H9 (cell line): ENCODE data around the gene TSPYL4. TPM values are rescaled to one million over a fixed set of nuclear protein-coding genes. Genes with fewer than 3 reads are reported as not detected.

Source experiments
- DNase-seq: peaks from one replicate; pipeline ENCODE4 v3.0.0-alpha.2; 2017
- H2AFZ ChIP-seq: one replicate; pipeline ENCODE4 v1.6.1; 2013; ENCODE audit warnings: mild to moderate bottlenecking, low read length, control low read depth, moderate library complexity
- H2AK5ac ChIP-seq: 2 replicates; pipeline ENCODE4 v1.6.1; 2013; ENCODE audit warnings: low read length, control low read depth, mixed read lengths; ENCODE audit not compliant: insufficient read length
- H2BK120ac ChIP-seq: one replicate; pipeline ENCODE4 v1.6.1; 2013; ENCODE audit warnings: low read depth, mild to moderate bottlenecking, low read length, control low read depth, inconsistent platforms; ENCODE audit not compliant: poor library complexity, severe bottlenecking
- H2BK12ac ChIP-seq: 2 replicates; pipeline ENCODE4 v1.6.1; 2013; ENCODE audit warnings: low read length, control low read depth, mixed read lengths, low read depth; ENCODE audit not compliant: insufficient read length
- H2BK15ac ChIP-seq: 2 replicates; pipeline ENCODE4 v1.6.1; 2013; ENCODE audit warnings: low read depth, low read length, control low read depth
- H2BK20ac ChIP-seq: one replicate; pipeline ENCODE4 v1.6.1; 2013; ENCODE audit warnings: low read depth, mild to moderate bottlenecking, low read length, control low read depth, inconsistent platforms; ENCODE audit not compliant: poor library complexity, severe bottlenecking
- H2BK5ac ChIP-seq: 2 replicates; pipeline ENCODE4 v1.6.1; 2013; ENCODE audit warnings: low read length, control low read depth, mixed read lengths; ENCODE audit not compliant: insufficient read length
- H3K14ac ChIP-seq: 2 replicates; pipeline ENCODE4 v1.6.1; 2013; ENCODE audit warnings: low read length, control low read depth; ENCODE audit not compliant: insufficient read depth
- H3K18ac ChIP-seq: 2 replicates; pipeline ENCODE4 v1.6.1; 2013; ENCODE audit warnings: low read depth, mild to moderate bottlenecking, mixed read lengths, low read length, control low read depth; ENCODE audit not compliant: insufficient read length
- H3K23ac ChIP-seq: 2 replicates; pipeline ENCODE4 v1.6.1; 2013; ENCODE audit warnings: low read length, control low read depth, mixed read lengths, low read depth; ENCODE audit not compliant: insufficient read length
- H3K23me2 ChIP-seq: 2 replicates; pipeline ENCODE4 v1.6.1; 2013; ENCODE audit warnings: low read depth, mild to moderate bottlenecking, mixed read lengths, low read length, control low read depth; ENCODE audit not compliant: insufficient read length, poor library complexity, severe bottlenecking
- H3K27ac ChIP-seq: 2 replicates; pipeline ENCODE4 v1.5.1; 2013; ENCODE audit warnings: low read length, control low read depth, mixed read lengths, low read depth; ENCODE audit not compliant: insufficient read length
- H3K27me3 ChIP-seq: 2 replicates; pipeline ENCODE4 v1.6.1; 2013; ENCODE audit warnings: low read length, control low read depth, inconsistent platforms; ENCODE audit not compliant: insufficient read depth
- H3K4ac ChIP-seq: 2 replicates; pipeline ENCODE4 v1.6.1; 2013; ENCODE audit warnings: low read depth, mild to moderate bottlenecking, control low read depth, inconsistent platforms, low read length, moderate library complexity
- H3K4me1 ChIP-seq: 2 replicates; pipeline ENCODE4 v1.6.1; 2013; ENCODE audit warnings: low read length, control low read depth, inconsistent platforms; ENCODE audit not compliant: insufficient read depth
- H3K4me2 ChIP-seq: 2 replicates; pipeline ENCODE4 v1.6.1; 2013; ENCODE audit warnings: low read length, control low read depth, mixed read lengths; ENCODE audit not compliant: insufficient read length, insufficient read depth
- H3K56ac ChIP-seq: 2 replicates; pipeline ENCODE4 v1.6.1; 2013; ENCODE audit warnings: low read depth, mild to moderate bottlenecking, mixed read lengths, low read length, control low read depth; ENCODE audit not compliant: insufficient read length
- H3K79me1 ChIP-seq: 2 replicates; pipeline ENCODE4 v1.6.1; 2013; ENCODE audit warnings: low read depth, mild to moderate bottlenecking, moderate library complexity, low read length, control low read depth, inconsistent platforms; ENCODE audit not compliant: insufficient read depth, poor library complexity, severe bottlenecking
- H3K79me2 ChIP-seq: 2 replicates; pipeline ENCODE4 v1.6.1; 2013; ENCODE audit warnings: low read length, control low read depth, inconsistent platforms; ENCODE audit not compliant: insufficient read depth
- H3K9ac ChIP-seq: 2 replicates; pipeline ENCODE4 v1.6.1; 2013; ENCODE audit warnings: low read length, control low read depth, mixed read lengths; ENCODE audit not compliant: insufficient read length; ENCODE audit errors: extremely low read depth
- H3K9me3 ChIP-seq: one replicate; pipeline ENCODE4 v1.6.1; 2013; ENCODE audit warnings: low read depth, low read length, inconsistent platforms; ENCODE audit not compliant: control insufficient read depth
- H3T11ph ChIP-seq: one replicate; pipeline ENCODE4 v1.6.1; 2013; ENCODE audit warnings: mild to moderate bottlenecking, low read length, control low read depth, inconsistent platforms
- H4K20me1 ChIP-seq: one replicate; pipeline ENCODE4 v1.6.1; 2013; ENCODE audit not compliant: control insufficient read depth, insufficient read length, insufficient read depth
- H4K5ac ChIP-seq: 2 replicates; pipeline ENCODE4 v1.6.1; 2013; ENCODE audit warnings: low read depth, mild to moderate bottlenecking, mixed read lengths, low read length, control low read depth; ENCODE audit not compliant: insufficient read length
- H4K8ac ChIP-seq: replicated peaks from 2 replicates; pipeline ENCODE4 v1.6.1; 2013; ENCODE audit warnings: low read length, control low read depth, mixed read lengths, low read depth; ENCODE audit not compliant: insufficient read length
- H4K91ac ChIP-seq: 2 replicates; pipeline ENCODE4 v1.6.1; 2013; ENCODE audit warnings: low read depth, mild to moderate bottlenecking, moderate library complexity, mixed read lengths, low read length, control low read depth; ENCODE audit not compliant: insufficient read length
- H3K27ac Mint-ChIP-seq, 3 experiments: 2 replicates in 2 of 3; 3 replicates in 1 of 3; pipeline ENCODE4 v1.8.0; 2020 to 2021; ENCODE audit warnings: mixed read lengths in 3 of 3, mild to moderate bottlenecking in 1 of 3, moderate library complexity in 1 of 3
- H3K27me3 Mint-ChIP-seq: 2 replicates; pipeline ENCODE4 v1.8.0; 2021; ENCODE audit warnings: low read depth, mild to moderate bottlenecking, moderate library complexity, mixed read lengths
- H3K36me3 Mint-ChIP-seq, 3 experiments: 2 replicates in 2 of 3; 3 replicates in 1 of 3; pipeline ENCODE4 v1.8.0; 2020 to 2021; ENCODE audit warnings: low read depth in 3 of 3, mixed read lengths in 3 of 3; ENCODE audit not compliant: insufficient read depth in 1 of 3
- H3K4me1 Mint-ChIP-seq, 2 experiments: 2 replicates each; pipeline ENCODE4 v1.8.0; 2020; ENCODE audit warnings: mixed read lengths in 2 of 2
- H3K4me3 Mint-ChIP-seq, 2 experiments: 2 replicates in 1 of 2; 3 replicates in 1 of 2; pipeline ENCODE4 v1.8.0; 2020 to 2021; ENCODE audit warnings: mild to moderate bottlenecking in 2 of 2, mixed read lengths in 2 of 2, moderate library complexity in 1 of 2
- H3K9me3 Mint-ChIP-seq, 2 experiments: 2 replicates in 1 of 2; 3 replicates in 1 of 2; pipeline ENCODE4 v1.8.0; 2020; ENCODE audit warnings: mild to moderate bottlenecking in 2 of 2, mixed read lengths in 2 of 2, moderate library complexity in 1 of 2
- WGBS: extraction: QIAGEN DNeasy Blood & Tissue Kit; methylation state at CpG from one replicate; pipeline ENCODE4 v1.1.7; 2013; ENCODE audit warnings: missing lambda C conversion rate, low lambda C conversion rate, mixed read lengths; ENCODE audit not compliant: insufficient read length; ENCODE audit errors: extremely low coverage; 5-methylcytosine and 5-hydroxymethylcytosine counted together
- total RNA-seq: library from RNA; stranded (reverse); gene quantifications from 2 replicates; pipeline ENCODE4 v1.2.1, GENCODE V29; 2021
- TF ChIP-seq, protein P1 (sequence below): fragments of 200-600 bp; sonication (generic); conservative IDR thresholded peaks from 3 replicates; pipeline ENCODE4 v1.8.0; 2021; ENCODE audit warnings: antibody characterized with exemption, mild to moderate bottlenecking

Gene TSPYL4
- total RNA-seq, 1 experiment from 2014 or later = 19.0 TPM

DNA sequence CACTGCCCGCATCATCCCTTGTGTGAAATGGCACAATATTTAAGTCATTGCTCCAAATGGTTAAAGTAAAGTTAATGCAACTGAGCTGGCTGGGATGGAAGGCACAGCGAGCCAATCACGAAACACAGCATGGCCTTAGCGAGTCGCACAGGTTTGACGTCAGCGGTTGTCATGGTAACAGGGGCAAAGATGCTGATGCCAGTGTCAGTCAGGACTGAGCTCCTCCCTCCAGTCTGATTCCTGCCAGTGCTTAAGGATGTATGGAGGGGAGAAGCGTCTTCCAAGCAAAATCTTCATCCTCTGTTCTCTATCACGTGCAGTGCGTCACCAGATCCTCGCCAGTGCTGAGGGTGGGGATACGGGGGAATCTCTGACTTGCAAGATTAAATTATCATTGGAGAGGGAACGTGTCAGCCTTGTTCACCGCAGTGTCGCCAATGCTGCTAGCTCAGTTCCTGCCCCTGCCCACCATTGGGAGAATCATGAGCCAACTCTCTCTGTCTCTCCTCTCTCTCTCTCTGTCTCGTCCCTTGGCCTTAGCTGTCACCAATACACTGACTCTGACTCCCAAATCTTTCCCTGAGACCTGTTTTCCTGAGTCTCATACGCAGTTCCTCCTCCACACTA is 24.5 kb downstream of the TSPYL4 start:
- H4K20me1 ChIP-seq = no peaks in the 10 kb centered on the region
- H2BK120ac ChIP-seq = no peak overlapping the region
- no peak overlapping the region for H3K14ac ChIP-seq
- H3K9me3 Mint-ChIP-seq = no peaks in the 10 kb centered on the region
- no peak overlapping the region for H3K4ac ChIP-seq
- no peak overlapping the region for H2BK20ac ChIP-seq
- no peak overlapping the region for H3K56ac ChIP-seq
- H3K36me3 Mint-ChIP-seq = peaks cover 0 to 3% (median 0%) of the 10 kb centered on the region in 3 experiments; a peak in 2 of 7 replicates
- H2AK5ac ChIP-seq = no peak overlapping the region
- no peak overlapping the region for H2BK15ac ChIP-seq
- H3K27ac Mint-ChIP-seq = peak overlapping the region; percentile 33 to 97 (median 87); a peak in 6 of 7 replicates
- H2AFZ ChIP-seq = no peak overlapping the region
- peak overlapping the region; percentile 48 to 60 for H3K4me3 Mint-ChIP-seq
- no peak overlapping the region for H3K18ac ChIP-seq
- H2BK12ac ChIP-seq = no peak overlapping the region
- WGBS = no CpG with 5 or more reads among the region's 17 CpGs
- H3K4me2 ChIP-seq = no peak overlapping the region
- H3K27me3 ChIP-seq = no peaks in the 10 kb centered on the region
- no peaks in the 10 kb centered on the region for H3K4me1 ChIP-seq
- peak; percentile 97 for DNase-seq
- H3K4me1 Mint-ChIP-seq = peaks cover 7 to 11% of the 10 kb centered on the region in 2 experiments
- H3K27ac ChIP-seq = no peak overlapping the region
- H4K8ac ChIP-seq = no peak overlapping the region
- H3K9me3 ChIP-seq = no peaks in the 10 kb centered on the region
- no peak overlapping the region for H3K23ac ChIP-seq
- no peaks in the 10 kb centered on the region for H3K23me2 ChIP-seq
- H4K5ac ChIP-seq = peak overlapping the region; percentile 5
- no peaks in the 10 kb centered on the region for H3K79me1 ChIP-seq
- no peak overlapping the region for H2BK5ac ChIP-seq
- TF ChIP-seq, protein P1, sequence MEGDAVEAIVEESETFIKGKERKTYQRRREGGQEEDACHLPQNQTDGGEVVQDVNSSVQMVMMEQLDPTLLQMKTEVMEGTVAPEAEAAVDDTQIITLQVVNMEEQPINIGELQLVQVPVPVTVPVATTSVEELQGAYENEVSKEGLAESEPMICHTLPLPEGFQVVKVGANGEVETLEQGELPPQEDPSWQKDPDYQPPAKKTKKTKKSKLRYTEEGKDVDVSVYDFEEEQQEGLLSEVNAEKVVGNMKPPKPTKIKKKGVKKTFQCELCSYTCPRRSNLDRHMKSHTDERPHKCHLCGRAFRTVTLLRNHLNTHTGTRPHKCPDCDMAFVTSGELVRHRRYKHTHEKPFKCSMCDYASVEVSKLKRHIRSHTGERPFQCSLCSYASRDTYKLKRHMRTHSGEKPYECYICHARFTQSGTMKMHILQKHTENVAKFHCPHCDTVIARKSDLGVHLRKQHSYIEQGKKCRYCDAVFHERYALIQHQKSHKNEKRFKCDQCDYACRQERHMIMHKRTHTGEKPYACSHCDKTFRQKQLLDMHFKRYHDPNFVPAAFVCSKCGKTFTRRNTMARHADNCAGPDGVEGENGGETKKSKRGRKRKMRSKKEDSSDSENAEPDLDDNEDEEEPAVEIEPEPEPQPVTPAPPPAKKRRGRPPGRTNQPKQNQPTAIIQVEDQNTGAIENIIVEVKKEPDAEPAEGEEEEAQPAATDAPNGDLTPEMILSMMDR = no peak
- H3K79me2 ChIP-seq = no peaks in the 10 kb centered on the region
- H3K27me3 Mint-ChIP-seq = no peaks in the 10 kb centered on the region
- no peak overlapping the region for H4K91ac ChIP-seq
- H3K9ac ChIP-seq = no peak overlapping the region
- H3T11ph ChIP-seq = no peak overlapping the region
